Heart right ventricle (tissue), 16 donors: ENCODE data around the gene SMPD4. TPM values are rescaled to one million over a fixed set of nuclear protein-coding genes. Genes with fewer than 3 reads are reported as not detected.
"Not testable (repeated sequence)": the region's sequence is repeated elsewhere in the genome, so short reads cannot be mapped to it uniquely, and the experiment has no call there.

Experiments used
- ATAC-seq, 8 donors: fragments of 200-7000 bp; cut with Tn5 transposase; one replicate each; pipeline ENCODE4 v1.9.1; 2020; ENCODE audit warnings: mild to moderate bottlenecking in 8 of 8, moderate library complexity in 8 of 8, moderate number of reproducible peaks in 1 of 8
- DNase-seq, 2 donors: peaks; one replicate each; pipeline ENCODE4 v3.0.0-alpha.2; 2020
- H3K27ac ChIP-seq, 10 donors: fragments of 200-600 bp; sonication (generic) in 2 of 10; one replicate each; pipeline versions ENCODE4 v1.5.0 to v1.8.0; 2020 to 2022; ENCODE audit warnings: mild to moderate bottlenecking in 3 of 10
- H3K27me3 ChIP-seq, 7 donors: fragments of 200-600 bp; one replicate each; pipeline ENCODE4 v1.8.0; 2021 to 2022; ENCODE audit warnings: mild to moderate bottlenecking in 2 of 7
- H3K36me3 ChIP-seq, 9 donors: fragments of 200-600 bp; sonication (generic) in 1 of 9; one replicate each; pipeline versions ENCODE4 v1.5.0 to v1.8.0; 2020 to 2022; ENCODE audit warnings: mild to moderate bottlenecking in 2 of 9
- H3K4me1 ChIP-seq, 9 donors: fragments of 200-600 bp; sonication (generic) in 1 of 9; one replicate each; pipeline versions ENCODE4 v1.5.0 to v1.8.0; 2020 to 2022; ENCODE audit warnings: mild to moderate bottlenecking in 4 of 9
- H3K4me3 ChIP-seq, 10 donors: fragments of 200-600 bp; sonication (generic) in 2 of 10; one replicate each; pipeline versions ENCODE4 v1.5.0 to v1.8.0; 2020 to 2022; ENCODE audit warnings: mild to moderate bottlenecking in 7 of 10, moderate library complexity in 2 of 10
- H3K9me3 ChIP-seq, 11 donors: fragments of 200-600 bp in 10 of 11; sonication (generic) in 2 of 11; one replicate each; pipeline versions ENCODE4 v1.5.0 to v1.8.0; 2013 to 2022; ENCODE audit warnings: mild to moderate bottlenecking in 2 of 11, control low read depth in 1 of 11, moderate library complexity in 1 of 11
- WGBS, 2 donors: extraction: QIAGEN DNeasy Blood & Tissue Kit; methylation state at CpG; one replicate each; pipeline ENCODE4 v1.1.7; 2013; ENCODE audit warnings: inconsistent platforms in 1 of 2; 5-methylcytosine and 5-hydroxymethylcytosine counted together
- intact Hi-C, 10 donors: fragments of 100-400 bp; cut with DNase I; formaldehyde crosslinking; loops; one replicate each; pipeline versions ENCODE4 v1.11.1 to v1.14.2; 2022
- polyA plus RNA-seq, 2 donors: library from polyadenylated mRNA; stranded (reverse); fragments of 200-250 nt; gene quantifications; one replicate each; pipeline ENCODE4 v1.2.3, GENCODE V29; 2013
- total RNA-seq, 10 donors: library from RNA; stranded (reverse); fragmentation: NEBNext Ultra II Directional in 3 of 10; extraction: Animal tissue kit (Norgen Biotek cat#: 25700) in 3 of 10; gene quantifications; one replicate each; pipeline versions ENCODE4 v1.2.1 to v1.2.4, GENCODE V29; 2021 to 2023
- TF ChIP-seq, protein P1 (sequence below), 9 donors: fragments of 200-600 bp; sonication (generic) in 2 of 9; IDR thresholded peaks; one replicate each; pipeline versions ENCODE4 v1.5.0 to v1.8.0; 2021 to 2022; ENCODE audit warnings: antibody characterized with exemption in 9 of 9, mild to moderate bottlenecking in 5 of 9, moderate library complexity in 1 of 9
- donor health status: Arrhythmogenic right ventricular cardiomyopathy.
- donor health status: ischemic (EF 13 %, LVEDD 7.1; RV severe dilation, severe dysfunction).
- donor health status: healthy with polysubstance abuse.
- donor health status: DM: no; HTN: yes; CAD: no.
- donor health status: DM: no; HTN: no; CAD: no.
- donor health status: ischemic (EF 25% LVEDD 6.9; RV normal size, moderate dysfunction).
- donor health status: ischemic (EF 25% LVEDD 5.7; RV mildly dilated, moderate dysfunction).
- donor health status: healthy.
- donor health status: DM: yes; HTN: yes; CAD: no.
- donor health status: Ischemic cardiomyopathy.
- donor health status: ischemic (EF 35%, LVEDD 5.7; RV mildly dilated, moderate dysfunction).
- donor health status: nonischemic (EF 11% LVEDD 7.7; RV severe dilation, severe dysfunction).
- donor health status: DM: yes; HTN: yes; CAD: no.
- donor health status: PGD.
- donor health status: ischemic (EF 29% LVEDD 5.4; RV normal size, mild dysfunction).
- donor health status: nonischemic (EF 23%, LVEDD 6.1; RV moderate dilation, normal function).

SMPD4 gene
- total and polyA plus RNA-seq, 12 donors, result 21.9 to 60.6 (median 26.6) TPM

GRCh38 chr2:130152816-130153595 is 28.4 kb downstream of the SMPD4 start:
- no peak overlapping the region for H3K27ac ChIP-seq
- DNase-seq, result no peak
- TF ChIP-seq, protein P1, sequence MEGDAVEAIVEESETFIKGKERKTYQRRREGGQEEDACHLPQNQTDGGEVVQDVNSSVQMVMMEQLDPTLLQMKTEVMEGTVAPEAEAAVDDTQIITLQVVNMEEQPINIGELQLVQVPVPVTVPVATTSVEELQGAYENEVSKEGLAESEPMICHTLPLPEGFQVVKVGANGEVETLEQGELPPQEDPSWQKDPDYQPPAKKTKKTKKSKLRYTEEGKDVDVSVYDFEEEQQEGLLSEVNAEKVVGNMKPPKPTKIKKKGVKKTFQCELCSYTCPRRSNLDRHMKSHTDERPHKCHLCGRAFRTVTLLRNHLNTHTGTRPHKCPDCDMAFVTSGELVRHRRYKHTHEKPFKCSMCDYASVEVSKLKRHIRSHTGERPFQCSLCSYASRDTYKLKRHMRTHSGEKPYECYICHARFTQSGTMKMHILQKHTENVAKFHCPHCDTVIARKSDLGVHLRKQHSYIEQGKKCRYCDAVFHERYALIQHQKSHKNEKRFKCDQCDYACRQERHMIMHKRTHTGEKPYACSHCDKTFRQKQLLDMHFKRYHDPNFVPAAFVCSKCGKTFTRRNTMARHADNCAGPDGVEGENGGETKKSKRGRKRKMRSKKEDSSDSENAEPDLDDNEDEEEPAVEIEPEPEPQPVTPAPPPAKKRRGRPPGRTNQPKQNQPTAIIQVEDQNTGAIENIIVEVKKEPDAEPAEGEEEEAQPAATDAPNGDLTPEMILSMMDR (IDR thresholded peaks at IDR 0.05), result no peak

DNA sequence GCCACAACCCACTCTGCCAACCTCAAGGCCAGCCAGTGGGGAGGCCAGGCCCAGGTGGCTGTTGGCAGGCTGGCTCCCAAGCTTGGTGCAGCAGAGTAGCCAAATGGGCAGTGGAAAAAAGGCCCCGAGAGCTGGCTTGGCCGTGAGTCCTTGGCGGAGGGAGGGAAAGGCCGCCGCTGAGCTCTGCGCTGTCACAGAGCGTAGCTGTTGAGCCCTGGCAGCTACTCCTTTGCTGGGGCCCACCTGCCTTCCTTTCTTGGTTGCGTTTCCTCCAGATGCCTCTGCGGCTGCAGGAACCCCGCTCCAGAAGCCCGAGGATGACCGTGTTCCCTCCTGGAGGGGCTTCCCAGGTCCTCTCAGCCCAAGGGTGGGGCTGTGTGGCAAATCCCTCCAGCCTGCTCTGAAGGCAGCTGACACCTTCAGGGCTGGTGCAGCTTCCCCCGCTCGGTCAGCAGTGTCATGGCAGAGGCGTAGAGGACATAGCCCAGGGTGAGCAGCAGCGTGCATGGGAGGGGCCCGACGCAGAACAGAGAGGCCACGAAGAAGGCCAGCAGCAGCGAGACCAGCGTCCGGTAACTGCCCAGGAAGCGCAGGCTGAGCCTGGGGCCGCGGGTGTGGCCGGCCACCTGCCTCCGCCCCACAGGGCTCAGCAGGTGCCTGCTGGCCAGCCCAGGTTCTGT is 29.1 kb downstream of the SMPD4 start:
- intact Hi-C loops, result loop anchor here in 3 of 10 donors (10.0 kb wide), 1 partner anchor 183 kb away; no protein-coding TSS in a partner anchor
- H3K4me1 ChIP-seq, H3K9me3 ChIP-seq, ATAC-seq, H3K27me3 ChIP-seq, H3K27ac ChIP-seq, H3K4me3 ChIP-seq, DNase-seq: not testable (repeated sequence)
- WGBS, 2 donors, result 91 to 95% methylated on average over 19 to 26 of the region's 27 CpGs
- H3K36me3 ChIP-seq, result peaks cover 0 to 40% (median 9%) of the 10 kb centered on the region in 9 donors

More at GRCh38 chr2:130152816-130153595, 28.4 kb downstream of the SMPD4 start:
- H3K4me1 ChIP-seq, result no peaks in the 10 kb centered on the region
- intact Hi-C loops, result loop anchor here in 3 of 10 donors (10.0 kb wide), 1 partner anchor 182 kb away; no protein-coding TSS in a partner anchor
- H3K4me3 ChIP-seq, result no peak overlapping the region
- peaks cover 0 to 43% (median 9%) of the 10 kb centered on the region in 9 donors for H3K36me3 ChIP-seq
- ATAC-seq, result no peak
- no peaks in the 10 kb centered on the region for H3K27me3 ChIP-seq
- WGBS, 2 donors, result 93 to 94% methylated on average over 25 of the region's 25 CpGs
- no peaks in the 10 kb centered on the region for H3K9me3 ChIP-seq

DNA sequence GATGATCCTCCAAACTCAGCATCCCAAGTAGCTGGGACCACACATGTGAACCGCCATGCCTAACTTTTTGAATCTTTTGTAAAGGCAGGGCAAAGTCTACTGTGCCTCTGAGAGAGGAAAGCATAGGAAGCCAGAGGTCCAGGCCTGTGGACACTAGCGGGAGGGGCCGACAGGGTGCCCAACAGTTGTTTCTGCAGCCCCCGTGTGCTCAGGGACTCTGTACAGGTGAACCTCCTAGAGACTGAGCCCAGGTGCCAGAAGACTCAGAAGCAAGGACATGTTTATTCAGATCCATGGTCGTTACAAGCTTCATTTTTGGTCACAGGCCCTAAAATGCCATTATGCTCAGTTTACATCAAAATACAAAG is 30.3 kb downstream of the SMPD4 start:
- 71 to 74% methylated on average over 5 of the region's 5 CpGs for WGBS, 2 donors
- Histone ChIP-seq H3K36me3 (peaks cover 0 to 39% (median 9%) of the 10 kb centered on the region in 9 donors), H3K27me3 (peaks cover 0 to 14% (median 0%) of the 10 kb centered on the region in 7 donors)
- H3K4me1 ChIP-seq, H3K4me3 ChIP-seq, H3K27ac ChIP-seq, H3K9me3 ChIP-seq, DNase-seq, ATAC-seq: not testable (repeated sequence)
- intact Hi-C loops, result loop anchor here in 3 of 10 donors (10.0 kb wide), 1 partner anchor 184 kb away; no protein-coding TSS in a partner anchor

GRCh38 chr2:130150181-130151144 is 30.9 kb downstream of the SMPD4 start:
- DNase-seq (no peak), ATAC-seq (peak in 2 of 8 donors; percentile 4 to 7)
- Histone ChIP-seq H3K4me3 (no peak overlapping the region), H3K27ac (no peak overlapping the region), H3K4me1 (no peaks in the 10 kb centered on the region), H3K36me3 (peaks cover 0 to 37% (median 9%) of the 10 kb centered on the region in 9 donors), H3K27me3 (peaks cover 0 to 19% (median 3%) of the 10 kb centered on the region in 7 donors), H3K9me3 (no peaks in the 10 kb centered on the region)
- 89 to 91% methylated on average over 23 of the region's 23 CpGs for WGBS, 2 donors
- TF ChIP-seq, protein P1 (IDR thresholded peaks at IDR 0.05), result no peak
- intact Hi-C loops, result loop anchor here in 3 of 10 donors (10.0 kb wide), 1 partner anchor 184 kb away; no protein-coding TSS in a partner anchor

DNA sequence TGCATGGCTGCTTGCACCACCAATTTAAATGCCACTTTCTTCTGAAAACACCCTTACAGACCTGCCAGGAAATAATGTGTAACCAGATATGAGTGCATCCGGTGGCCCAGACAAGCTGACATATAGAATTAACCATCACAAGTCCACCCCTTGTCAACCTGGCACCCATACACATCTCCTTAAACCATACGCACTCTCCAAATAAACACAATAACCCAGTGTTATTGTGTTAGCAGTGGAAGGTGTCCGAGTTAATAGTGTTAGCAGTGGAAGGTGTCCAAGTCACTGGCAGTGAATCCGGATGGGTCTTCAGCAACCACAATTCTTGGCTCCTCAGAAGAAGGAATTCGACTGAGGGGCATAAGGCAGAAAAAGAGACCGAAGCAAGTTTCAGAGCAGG is 32.9 kb downstream of the SMPD4 start:
- ATAC-seq, DNase-seq, intact Hi-C loops, H3K9me3 ChIP-seq, H3K27ac ChIP-seq, H3K4me1 ChIP-seq, H3K4me3 ChIP-seq: not testable (repeated sequence)
- Histone ChIP-seq H3K27me3 (peaks cover 0 to 29% (median 7%) of the 10 kb centered on the region in 7 donors), H3K36me3 (peaks cover 0 to 19% (median 4%) of the 10 kb centered on the region in 9 donors)
- WGBS, 2 donors, result 63 to 66% methylated on average over 6 of the region's 6 CpGs

- WGBS, 2 donors, result 4 to 11% methylated on average over 28 to 30 of the region's 30 CpGs
- peaks cover 0 to 38% (median 13%) of the 10 kb centered on the region in 7 donors for H3K27me3 ChIP-seq
- peak; percentile 15 to 45 for DNase-seq
- H3K9me3 ChIP-seq, H3K36me3 ChIP-seq, H3K4me1 ChIP-seq, intact Hi-C loops, H3K27ac ChIP-seq: not testable (repeated sequence)
- peak within 1 kb of the TSS in 9 of 10 donors; percentile 23 to 52 (median 46) for H3K4me3 ChIP-seq
- peak; percentile 50 to 87 (median 68) for ATAC-seq
Observed at GRCh38 chr2:130145006-130145414, 36.4 kb downstream of the SMPD4 start, which contains the start of gene CCDC74B. CCDC74B (minus strand) TSS chr2:130145112; CDS start chr2:130144996, 116 bp downstream.

GRCh38 chr2:130143266-130144039 is 37.9 kb downstream of the SMPD4 start:
- DNase-seq, H3K9me3 ChIP-seq, intact Hi-C loops, H3K27ac ChIP-seq, H3K4me1 ChIP-seq, H3K36me3 ChIP-seq: not testable (repeated sequence)
- H3K27me3 ChIP-seq, result peaks cover 0 to 38% (median 13%) of the 10 kb centered on the region in 7 donors
- peak overlapping the region in 6 of 10 donors; percentile 34 to 52 (median 47) for H3K4me3 ChIP-seq
- WGBS, 2 donors, result 47 to 52% methylated on average over 20 of the region's 28 CpGs
- peak in 2 of 8 donors; percentile 13 to 21 for ATAC-seq
